ENCODE measurements around the gene GBE1.
"Not testable (repeated sequence)": the region's sequence is repeated elsewhere in the genome, so short reads cannot be mapped to it uniquely, and the experiment has no call there.

GBE1 gene

DNA sequence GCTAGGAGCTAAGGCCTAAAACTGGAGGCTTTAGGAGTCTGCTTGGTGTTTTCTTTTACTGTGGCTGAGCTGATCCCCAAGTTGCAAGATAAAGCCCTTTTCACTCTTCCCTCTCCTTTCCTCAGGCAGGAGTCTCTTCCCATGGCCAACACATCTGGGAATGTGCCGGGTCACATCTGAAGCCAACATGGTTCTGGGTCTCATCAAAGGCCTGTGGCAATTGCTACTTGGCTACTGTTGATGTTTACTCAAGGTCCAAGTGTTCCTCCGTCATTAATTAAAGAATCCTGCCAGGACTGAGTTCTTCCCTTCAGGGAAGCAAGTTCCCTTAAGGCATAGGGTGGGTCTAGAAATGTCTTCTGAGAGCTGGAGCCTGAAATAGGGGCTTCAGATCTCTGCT, 230.2 kb downstream of the GBE1 start:
- no peak for DNase-seq (ENCODE audit: low read depth in 3 of 3)

DNA sequence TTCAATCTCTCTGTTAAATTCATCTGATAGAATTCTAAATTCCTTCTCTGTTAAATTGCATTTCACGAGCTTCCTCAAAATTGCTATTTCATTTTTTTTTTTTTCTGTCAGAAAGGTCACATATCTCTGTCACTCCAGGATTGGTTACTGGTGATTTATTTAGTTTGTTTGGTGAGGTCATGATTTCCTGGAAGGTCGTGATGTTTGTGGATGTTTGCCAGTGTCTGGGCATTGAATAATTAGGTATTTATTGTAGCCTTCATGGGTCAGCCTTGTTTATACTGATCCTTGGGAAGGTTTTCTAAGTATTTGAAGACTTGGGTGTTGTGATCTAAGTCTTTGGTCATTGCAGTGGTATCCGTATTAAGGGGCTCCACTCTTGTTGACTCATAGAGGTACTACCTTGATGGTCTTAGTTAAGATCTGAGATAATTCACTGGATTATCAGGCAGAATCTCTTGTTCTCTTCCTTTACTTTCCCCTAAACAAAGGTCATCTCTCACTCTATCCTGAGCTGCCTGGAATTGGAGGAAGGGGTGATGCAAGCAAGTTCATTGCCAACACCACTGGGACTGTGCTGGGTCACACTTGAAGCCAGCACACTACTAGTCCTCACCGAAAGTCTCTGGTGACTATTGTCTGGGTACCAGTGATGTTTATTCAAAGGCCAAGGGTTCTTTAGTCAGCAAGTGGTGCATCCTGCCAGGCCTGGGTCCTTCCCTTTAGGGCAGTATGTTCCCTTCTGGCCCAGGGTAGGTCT, 231.1 kb downstream of the GBE1 start:
- no peak for DNase-seq (ENCODE audit: low read depth in 3 of 3)

DNA sequence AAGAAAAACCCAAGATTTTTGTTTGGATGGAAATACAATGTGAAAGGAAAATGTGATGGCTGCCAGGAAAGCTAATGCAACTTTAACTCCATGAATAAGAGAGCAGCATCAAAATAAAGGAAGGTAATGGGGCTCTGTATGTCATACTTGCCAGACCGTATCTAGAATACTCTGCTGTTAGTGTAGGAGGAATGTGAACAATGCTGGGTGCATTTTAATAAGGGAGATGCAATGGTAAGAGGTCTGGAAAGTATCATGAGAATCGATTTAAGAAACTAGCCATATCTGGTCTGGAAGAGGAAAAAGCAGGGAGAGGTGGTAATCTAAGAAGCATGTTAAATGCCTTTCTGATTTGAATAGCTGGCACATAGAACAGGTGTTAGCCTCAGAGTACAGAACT, 239.6 kb downstream of the GBE1 start:
- no peak for DNase-seq (ENCODE audit: low read depth in 3 of 3)

DNA sequence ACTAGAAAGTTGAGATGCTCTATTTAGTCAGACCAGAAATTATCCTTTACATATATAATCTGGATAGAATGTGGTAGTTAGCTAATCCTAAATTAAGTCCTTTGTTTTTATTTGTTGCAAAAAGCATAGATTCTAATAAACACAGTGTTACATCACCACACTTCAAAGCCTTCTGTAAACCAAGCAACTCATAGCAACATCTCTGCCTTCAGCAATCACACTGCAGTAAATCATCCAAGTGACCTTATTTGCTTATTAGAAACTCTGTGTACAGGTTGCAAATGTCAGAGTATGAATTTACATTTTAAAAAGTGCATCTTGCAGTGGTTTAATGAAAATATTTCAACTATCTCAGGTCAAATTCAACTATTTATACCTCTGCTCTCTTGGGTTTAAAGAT, 242.5 kb downstream of the GBE1 start:
- DNase-seq (ENCODE audit: low read depth in 3 of 3) = no peak

DNA sequence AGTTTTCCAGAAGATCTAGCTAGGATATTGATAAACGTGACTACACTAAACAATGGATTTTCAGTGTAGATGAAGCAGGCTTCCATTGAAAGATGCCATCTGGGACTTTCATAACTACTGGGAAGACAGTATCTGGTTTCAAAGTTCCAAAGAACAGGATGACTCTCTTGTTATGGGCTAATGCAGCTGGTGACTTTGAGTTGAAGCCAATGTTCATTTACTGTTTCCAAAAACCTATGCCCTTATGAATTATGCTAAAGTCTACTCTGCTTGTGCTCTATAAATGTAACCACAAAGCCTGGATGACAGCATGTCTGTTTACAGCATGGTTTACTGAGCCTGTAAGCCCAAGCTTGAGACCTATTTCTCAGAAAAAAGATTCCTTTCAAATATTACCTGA, 245.4 kb downstream of the GBE1 start:
- DNase-seq (ENCODE audit: low read depth in 3 of 3) = no peak

DNA sequence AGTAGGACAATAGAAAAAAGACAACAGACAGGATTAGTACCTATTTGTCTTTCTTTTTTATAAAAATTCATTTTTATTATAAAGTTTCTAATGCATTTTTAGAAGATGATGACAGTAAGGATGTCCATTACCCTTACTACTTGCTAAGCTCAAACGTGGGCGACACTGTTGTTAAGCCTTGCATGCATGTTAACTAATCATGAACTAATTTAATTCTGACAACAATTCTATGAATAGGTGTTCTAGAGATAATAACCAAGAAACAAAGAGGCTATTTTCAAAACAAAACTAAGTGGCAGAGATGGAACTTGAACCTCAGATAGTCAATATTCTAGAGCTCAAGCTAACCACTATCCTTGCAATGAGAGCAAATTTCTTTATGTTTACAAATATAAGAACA, 247.9 kb downstream of the GBE1 start:
- no peak for DNase-seq (ENCODE audit: low read depth in 3 of 3)

DNA sequence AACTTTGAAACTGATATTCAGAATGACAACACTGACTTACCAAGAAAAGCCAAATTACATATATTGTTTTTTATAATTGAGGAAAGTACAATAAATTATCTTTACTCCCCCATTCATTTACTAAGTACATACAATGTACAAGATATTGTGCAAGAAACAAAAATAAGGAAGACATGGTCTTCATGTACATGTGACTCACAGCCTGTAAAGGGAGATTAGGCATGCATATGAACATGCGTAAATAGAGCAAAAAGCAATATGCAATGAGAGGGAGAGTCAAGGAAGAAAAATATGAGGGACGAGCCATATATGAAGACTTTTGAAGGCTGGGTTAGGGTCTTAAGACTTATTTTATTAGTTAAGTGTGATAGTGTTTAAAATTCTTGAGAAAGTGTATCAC, 258.4 kb downstream of the GBE1 start:
- no peak for DNase-seq (ENCODE audit: low read depth in 3 of 3)

DNA sequence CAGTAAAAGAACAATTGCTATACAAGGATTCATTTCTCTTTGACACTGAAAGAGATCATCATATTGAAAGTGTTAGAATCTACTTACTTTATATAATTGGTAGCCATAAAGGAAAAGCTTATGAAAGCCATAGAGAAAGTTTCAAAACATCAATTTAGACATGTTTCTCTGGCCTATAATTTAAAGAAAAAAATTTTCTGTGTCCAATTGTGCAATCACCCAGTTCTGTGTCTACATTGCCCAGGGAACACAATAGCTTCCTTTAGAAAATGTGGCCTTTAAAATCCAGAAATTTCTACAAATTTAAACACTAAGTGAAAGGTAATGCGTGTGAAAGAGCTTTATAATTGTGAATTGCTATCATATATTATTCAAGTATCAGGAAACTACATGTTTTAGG, 259.2 kb downstream of the GBE1 start:
- no peak for DNase-seq (ENCODE audit: low read depth in 3 of 3)

DNA sequence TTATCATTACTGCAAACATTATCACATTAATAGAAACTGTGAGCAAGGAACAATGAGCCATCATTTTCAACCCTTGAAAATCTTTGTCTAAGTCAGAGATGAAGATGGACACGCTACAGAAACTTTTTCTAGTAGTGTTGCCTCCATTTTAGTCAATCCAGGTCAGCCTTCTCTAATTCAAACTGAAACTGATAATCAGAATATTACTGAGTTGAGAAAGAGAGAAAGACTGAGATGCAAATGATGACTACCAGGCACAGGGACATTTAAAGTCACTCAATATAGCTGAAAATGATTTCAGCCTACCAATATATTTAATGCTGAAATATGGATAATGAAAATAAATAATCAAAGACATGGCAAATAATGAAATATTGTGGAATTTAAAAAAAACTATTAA, 261.4 kb downstream of the GBE1 start:
- DNase-seq (ENCODE audit: low read depth in 3 of 3) = no peak

DNA sequence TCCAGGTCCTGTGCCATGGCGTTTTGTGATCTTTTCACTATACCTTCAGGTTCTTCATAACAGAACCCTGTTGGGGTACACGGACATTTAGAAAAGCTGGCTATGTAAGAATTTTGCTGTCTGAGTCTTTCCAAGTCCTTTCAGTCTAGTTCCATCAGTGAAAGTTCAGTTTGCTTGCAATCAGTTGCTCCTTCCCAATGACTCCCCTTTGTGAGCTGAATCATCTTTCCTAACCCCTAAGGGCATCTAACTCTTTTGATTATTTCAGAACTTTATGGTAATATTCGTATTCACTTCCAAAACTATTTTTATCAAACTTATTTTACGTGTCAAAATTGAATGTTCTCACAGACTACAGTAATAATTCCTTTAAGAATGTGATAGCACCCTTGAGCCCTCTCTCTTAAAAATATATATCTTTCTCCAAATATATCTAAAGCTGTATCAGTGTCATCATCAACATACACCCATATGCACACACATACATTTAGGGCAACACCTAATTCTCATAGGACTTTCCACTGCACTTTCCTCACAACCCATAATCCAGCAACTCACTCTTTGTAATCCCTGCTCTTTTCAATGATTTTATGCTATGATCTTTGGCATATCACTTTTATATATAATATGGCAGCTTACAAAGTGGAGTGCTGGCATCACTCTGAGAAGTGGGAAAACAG, 263.7 kb downstream of the GBE1 start:
- no peak for DNase-seq (ENCODE audit: low read depth in 3 of 3)

DNA sequence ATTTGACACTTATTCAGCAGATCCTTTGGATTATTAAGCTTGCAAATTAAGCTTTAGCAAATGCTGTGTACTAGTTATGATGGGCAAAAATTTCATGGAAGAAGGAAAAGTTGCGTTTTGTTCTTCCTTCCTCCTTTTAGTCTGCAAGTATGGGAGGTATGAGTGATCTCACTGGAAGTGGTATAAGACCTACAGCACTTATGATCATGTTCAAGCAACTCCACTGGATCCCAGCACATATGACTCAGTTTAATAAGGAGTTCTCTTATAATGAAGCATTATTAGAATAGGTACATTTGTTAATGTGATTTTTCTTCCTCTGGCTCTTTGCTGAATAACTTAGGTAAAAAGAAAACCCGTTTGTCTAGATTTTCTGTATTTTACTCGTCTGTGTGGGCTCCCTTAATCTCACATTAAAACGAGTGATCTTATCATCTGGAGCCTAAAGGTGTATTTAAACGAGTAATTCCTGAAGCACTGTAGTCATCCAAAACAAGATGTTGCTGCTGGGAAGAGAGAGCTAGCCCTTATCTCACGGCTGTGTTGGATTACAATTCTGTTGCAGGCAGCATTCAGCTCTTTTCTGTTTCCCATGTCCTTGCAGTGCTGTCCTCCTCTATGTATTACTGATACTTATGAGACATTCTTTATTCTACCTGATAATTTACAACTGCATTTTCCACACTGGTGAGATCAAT, 264.9 kb downstream of the GBE1 start:
- no peak for DNase-seq (ENCODE audit: low read depth in 3 of 3)

DNA sequence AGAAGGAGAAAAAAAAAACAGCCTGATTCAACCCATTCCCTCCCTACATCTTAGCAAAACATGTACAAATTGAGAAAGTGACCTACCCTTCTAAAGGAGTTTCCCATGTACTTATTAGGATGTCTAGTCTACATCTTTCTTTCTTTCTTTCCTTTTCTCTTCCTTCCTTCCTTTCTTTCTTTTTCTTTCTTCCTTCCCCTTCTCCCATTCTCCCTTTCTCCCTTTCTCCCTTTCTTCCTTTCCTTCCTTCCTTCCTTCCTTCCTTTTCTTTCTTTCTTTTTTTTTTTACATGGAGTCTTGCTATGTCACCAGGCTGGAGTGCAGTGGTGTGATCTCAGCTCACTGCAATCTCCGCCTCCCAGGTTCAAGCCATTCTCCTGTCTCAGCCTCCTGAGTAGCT, 269.0 kb downstream of the GBE1 start:
- not testable (repeated sequence) for DNase-seq (ENCODE audit: low read depth in 3 of 3)

DNA sequence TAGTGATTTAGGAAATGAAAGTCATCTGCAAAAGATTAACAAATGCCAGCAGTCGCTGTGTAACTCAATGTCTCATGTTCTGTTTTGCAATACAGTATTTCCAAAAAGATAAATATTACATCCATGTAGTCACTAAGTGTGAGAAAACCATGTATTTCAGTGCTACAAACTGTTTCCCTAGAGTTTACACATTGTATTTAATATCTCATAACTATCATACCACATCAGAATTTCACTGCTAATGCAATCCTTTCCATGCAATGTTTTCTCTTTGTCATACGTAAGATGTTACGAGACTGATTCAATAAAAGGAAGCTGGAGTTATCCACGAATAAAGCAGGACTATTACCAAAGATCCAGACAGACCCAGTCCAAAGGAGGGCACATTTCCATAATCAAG, 269.4 kb downstream of the GBE1 start:
- DNase-seq (ENCODE audit: low read depth in 3 of 3) = no peak

DNA sequence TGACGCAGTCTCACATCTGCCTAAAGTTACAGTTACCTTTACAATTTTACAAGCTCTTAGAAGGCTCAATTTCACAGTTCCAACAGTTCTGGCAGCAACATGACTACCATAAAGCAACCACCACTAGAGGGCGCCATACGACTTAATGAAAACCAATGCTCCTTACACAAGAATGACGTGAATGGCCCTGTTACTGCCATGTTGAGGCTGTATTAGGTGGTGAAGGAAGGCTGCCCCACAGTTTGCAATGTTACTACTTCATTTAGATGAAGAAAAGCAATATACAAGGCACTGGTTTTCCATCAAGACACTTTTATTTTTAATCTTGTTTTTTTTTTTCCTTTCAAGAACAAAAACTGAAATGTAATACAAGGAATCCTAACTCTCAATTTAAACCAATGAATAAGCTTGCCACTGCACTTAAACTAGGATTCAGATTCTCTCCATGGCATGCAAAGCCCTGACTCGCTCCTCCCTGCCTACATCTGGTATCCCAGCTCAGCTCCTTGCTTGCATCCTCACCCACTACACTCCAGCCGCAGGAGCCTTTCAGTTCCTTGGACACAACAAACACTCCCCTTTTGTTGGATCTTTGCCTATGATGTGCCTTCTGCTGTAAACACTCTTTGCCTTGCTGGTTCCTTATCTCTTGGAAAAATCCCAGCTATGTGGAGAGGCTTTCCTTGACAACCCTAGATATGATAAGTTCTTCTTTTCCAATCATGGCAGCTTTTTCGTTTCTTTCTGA, 270.7 kb downstream of the GBE1 start:
- peak; percentile 58 to 68 (median 63) for DNase-seq (ENCODE audit: low read depth in 3 of 3)

DNA sequence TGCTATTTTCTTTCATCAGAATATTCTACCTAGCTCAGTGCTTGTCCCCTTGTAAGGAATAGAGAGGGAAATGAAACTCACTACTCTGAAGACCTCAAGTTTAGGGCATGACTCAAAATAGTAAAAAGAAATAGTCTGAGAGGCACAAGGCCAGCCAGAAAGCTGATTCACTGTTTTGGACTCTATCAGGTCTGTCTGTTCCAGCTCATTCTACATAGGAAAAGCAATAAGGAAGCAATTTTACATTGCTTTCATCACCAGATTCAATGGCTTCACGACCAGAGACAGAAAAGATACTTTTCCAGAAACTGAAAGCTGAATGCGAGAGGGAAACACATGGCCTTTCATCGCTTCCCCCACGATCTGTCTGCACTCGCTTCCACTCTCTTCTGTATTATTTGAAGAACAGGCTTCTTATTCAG, 276.0 kb downstream of the GBE1 start:
- DNase-seq (ENCODE audit: low read depth in 3 of 3) = no peak

DNA sequence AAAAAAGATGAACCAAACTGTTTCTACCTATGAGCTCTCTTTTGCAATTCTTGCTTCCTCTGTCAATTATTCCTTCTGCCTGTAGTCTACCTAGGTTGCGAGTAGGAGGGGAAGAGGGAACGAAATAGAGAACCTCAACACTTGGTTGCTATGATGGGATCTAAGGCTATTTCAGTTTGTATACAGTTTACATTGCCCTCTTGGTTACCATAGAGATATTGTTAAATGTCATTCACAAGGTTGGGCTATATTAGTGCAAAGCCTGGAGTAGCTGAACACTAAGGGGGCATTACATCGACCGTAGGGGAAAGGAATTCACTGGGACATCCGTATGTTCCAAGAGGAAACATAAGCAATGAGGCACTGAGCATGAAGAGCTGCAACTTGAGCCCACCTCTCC, 276.9 kb downstream of the GBE1 start:
- no peak for DNase-seq (ENCODE audit: low read depth in 3 of 3)

DNA sequence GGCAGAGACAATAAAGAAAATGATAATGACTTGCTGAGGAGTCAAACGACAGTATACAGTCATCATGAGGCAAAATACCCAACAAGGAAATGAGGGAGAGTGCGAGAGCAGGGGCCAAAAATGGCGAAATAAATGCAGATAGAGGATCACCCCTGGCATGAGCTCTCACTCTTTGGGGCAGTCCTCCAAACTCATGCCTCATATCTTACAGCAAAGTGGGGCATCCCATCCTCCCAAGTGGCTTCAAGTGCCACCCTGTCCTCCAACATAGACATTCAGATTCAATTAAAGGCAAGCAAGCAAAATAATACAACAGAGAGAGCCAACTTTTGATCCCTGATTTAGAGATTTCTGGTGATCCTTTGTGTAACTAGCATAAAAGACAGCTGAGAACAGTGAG, 278.4 kb downstream of the GBE1 start:
- no peak for DNase-seq (ENCODE audit: low read depth in 3 of 3)

DNA sequence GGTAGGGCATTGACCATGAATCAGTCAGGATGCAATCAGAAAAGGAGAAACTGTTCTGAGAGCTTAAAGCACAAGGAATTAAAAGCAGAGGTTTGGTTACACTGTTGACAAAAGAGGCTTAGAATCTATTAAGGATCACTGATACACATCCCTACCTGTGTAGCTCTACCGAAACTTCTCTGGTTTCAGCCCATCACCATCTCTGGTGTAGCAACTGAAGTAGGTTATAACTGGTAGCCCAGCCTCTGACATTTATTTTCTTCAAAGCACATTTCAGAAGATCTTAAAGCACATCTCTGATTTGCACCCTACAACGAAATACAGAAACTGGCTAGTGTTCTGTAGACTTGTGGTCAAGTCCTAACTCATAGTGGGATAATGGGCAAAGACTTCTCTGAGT, 283.7 kb downstream of the GBE1 start:
- no peak for DNase-seq (ENCODE audit: low read depth in 3 of 3)

DNA sequence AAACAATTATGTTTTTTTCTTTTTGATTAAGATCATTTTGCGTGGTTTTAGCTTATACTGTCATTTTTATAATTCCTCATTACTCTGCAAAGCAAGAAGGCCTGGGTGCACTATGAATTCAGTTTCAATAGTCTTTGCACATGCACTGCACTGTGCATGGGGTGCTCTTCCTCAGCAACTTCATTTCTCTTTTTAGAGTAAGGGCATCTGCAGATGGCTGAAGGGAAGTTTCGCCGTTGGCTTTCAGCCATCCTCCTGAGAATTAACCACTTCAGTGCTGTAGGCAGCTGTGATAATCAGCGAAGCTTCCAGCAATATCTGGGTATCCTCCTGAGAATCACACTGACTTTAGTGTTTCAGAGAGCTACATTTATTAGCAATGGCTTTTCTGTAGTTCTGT, 284.8 kb downstream of the GBE1 start:
- DNase-seq (ENCODE audit: low read depth in 3 of 3) = no peak

DNA sequence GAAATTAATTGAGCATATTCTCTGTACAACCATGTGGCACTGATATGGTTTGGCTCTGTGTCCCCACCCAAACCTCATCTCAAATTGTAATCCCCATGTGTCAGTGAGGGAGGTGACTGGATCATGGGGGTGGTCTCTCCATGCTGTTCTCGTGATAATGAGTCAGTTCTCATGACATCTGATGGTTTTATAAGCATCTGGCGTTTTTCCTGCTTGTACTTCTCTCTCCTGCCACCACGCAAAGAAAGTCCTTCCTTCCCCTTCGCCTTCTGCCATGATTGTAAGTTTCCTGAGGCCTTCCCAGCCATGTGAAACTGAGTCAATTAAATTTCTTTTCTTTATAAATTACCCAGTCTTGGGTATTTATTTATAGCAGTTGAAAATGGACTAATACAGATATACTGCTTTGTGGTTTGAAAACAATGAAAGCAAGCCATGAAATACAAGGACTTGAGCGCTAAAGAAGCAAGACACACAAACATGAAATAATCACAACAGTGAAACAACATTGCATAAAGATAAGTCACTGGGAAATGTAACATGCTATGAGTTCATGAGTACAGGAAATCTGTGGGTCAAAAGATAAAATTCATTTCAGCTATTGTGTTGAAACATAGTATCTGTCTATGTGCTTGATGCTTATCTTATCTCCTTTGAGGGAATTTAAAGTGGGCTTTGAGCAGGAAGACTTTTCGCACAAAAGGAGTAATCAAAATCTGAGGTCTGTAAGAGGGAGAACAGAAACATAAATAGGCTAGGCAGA, 288.7 kb downstream of the GBE1 start:
- DNase-seq (ENCODE audit: low read depth in 3 of 3) = no peak

DNA sequence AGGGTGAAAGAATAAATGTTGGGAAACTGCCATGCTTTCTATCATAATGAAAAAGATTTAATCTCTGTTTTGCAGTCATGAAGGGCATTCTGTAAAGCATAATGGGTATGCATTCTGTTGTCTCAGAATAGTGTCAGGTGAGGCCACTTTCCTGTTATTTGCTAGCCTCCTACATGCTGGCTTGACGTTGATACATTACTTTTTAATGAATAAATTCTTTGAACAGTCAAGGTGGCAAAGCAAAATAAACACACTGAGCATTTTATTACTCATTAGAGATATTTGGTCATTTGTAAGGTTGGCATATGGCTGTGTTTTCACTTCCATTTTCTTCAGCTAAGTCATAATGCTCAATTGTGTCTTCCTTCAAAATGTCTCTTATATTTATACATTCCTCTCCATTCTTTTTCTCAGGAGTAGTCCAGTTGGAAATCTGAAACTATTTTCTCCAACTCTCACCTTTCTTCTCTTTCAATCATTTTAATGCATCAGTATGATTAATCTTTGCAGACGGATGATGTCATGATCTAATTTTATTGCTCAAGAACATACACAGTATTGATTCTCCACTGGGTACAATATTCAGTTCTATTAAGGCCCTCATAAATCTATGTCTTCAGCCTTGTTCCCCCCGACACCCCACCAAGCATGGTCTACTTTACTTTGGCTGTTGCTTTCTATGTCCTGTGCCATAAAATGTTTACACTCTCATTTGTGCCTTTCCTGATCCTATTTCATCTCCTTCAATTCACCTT, 290.7 kb downstream of the GBE1 start:
- DNase-seq (ENCODE audit: low read depth in 3 of 3) = no peak

Measured in stimulated activated CD4-positive, alpha-beta T cell treated with anti-CD3 and anti-CD28 coated beads, TNF-alpha, amount 100 ng/mL, for 24 hours (primary cell).